ENCODE data around the gene PSTPIP2.
"Not testable (repeated sequence)": the region's sequence is repeated elsewhere in the genome, so short reads cannot be mapped to it uniquely, and the experiment has no call there.

DNA sequence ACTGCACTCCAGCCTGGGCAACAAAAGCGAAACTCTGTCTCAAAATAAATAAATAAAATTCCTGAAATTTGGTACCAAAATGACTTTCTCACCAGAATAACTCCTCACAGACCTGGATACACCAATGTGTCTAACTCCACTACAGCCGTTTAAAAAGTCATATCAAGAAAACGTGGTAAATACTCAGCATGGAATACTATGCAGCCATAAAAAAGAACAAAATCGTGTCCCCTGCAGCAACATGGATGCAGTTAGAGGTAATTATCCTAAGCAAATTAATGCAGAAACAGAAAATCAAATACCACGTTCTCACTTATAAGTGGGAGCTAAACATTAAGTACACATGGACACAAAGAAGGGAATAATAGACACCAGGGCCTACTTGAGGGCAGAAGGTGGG is 107.1 kb downstream of the PSTPIP2 start:
- TF ChIP-seq, protein P1, sequence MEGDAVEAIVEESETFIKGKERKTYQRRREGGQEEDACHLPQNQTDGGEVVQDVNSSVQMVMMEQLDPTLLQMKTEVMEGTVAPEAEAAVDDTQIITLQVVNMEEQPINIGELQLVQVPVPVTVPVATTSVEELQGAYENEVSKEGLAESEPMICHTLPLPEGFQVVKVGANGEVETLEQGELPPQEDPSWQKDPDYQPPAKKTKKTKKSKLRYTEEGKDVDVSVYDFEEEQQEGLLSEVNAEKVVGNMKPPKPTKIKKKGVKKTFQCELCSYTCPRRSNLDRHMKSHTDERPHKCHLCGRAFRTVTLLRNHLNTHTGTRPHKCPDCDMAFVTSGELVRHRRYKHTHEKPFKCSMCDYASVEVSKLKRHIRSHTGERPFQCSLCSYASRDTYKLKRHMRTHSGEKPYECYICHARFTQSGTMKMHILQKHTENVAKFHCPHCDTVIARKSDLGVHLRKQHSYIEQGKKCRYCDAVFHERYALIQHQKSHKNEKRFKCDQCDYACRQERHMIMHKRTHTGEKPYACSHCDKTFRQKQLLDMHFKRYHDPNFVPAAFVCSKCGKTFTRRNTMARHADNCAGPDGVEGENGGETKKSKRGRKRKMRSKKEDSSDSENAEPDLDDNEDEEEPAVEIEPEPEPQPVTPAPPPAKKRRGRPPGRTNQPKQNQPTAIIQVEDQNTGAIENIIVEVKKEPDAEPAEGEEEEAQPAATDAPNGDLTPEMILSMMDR (IDR thresholded peaks at IDR 0.05; ENCODE audit: low read depth, low read length, poor library complexity, severe bottlenecking), result not testable (repeated sequence)
- not testable (repeated sequence) for TF ChIP-seq EZH2phosphoT487 (IDR thresholded peaks at IDR 0.05; ENCODE audit: borderline replicate concordance, low read length)
